Measurements from ENCODE around the gene PACRG.
"Not testable (repeated sequence)": the region's sequence is repeated elsewhere in the genome, so short reads cannot be mapped to it uniquely, and the experiment has no call there.

Gene PACRG

GRCh38 chr6:162952423-162952822, 224.6 kb downstream of the PACRG start:
- no peak for DNase-seq

GRCh38 chr6:162957062-162957461, 229.3 kb downstream of the PACRG start:
- DNase-seq: no peak

GRCh38 chr6:162960679-162961457, 233.1 kb downstream of the PACRG start:
- no peak for DNase-seq

- no peak for DNase-seq
Observed at GRCh38 chr6:162962093-162962492, 234.3 kb downstream of the PACRG start.

- no peak for DNase-seq
Observed at GRCh38 chr6:162963861-162964260, 236.1 kb downstream of the PACRG start.

- DNase-seq: no peak
Observed at GRCh38 chr6:162964488-162965140, 236.8 kb downstream of the PACRG start.

GRCh38 chr6:162965366-162965765, 237.6 kb downstream of the PACRG start:
- DNase-seq: no peak

GRCh38 chr6:162970246-162970645, 242.5 kb downstream of the PACRG start:
- no peak for DNase-seq

GRCh38 chr6:162971356-162971755, 243.6 kb downstream of the PACRG start:
- no peak for DNase-seq

GRCh38 chr6:162973151-162973872, 245.5 kb downstream of the PACRG start:
- no peak for DNase-seq

- DNase-seq: no peak
Observed at GRCh38 chr6:162973980-162974379, 246.2 kb downstream of the PACRG start.

- DNase-seq: no peak
Observed at GRCh38 chr6:162974685-162975084, 246.9 kb downstream of the PACRG start.

GRCh38 chr6:162976141-162976540, 248.4 kb downstream of the PACRG start:
- DNase-seq: no peak

GRCh38 chr6:162983234-162983633, 255.5 kb downstream of the PACRG start:
- DNase-seq: not testable (repeated sequence)

GRCh38 chr6:162998777-162999176, 271.0 kb downstream of the PACRG start:
- no peak for DNase-seq

GRCh38 chr6:162999575-163000285, 272.0 kb downstream of the PACRG start:
- no peak for DNase-seq

- no peak for DNase-seq
Observed at GRCh38 chr6:163001330-163001729, 273.6 kb downstream of the PACRG start.

GRCh38 chr6:163008186-163008585, 280.4 kb downstream of the PACRG start:
- no peak for DNase-seq

- no peak for DNase-seq
Observed at GRCh38 chr6:163008626-163009025, 280.9 kb downstream of the PACRG start.

- DNase-seq: no peak
Observed at GRCh38 chr6:163010145-163010544, 282.4 kb downstream of the PACRG start.

- DNase-seq: no peak
Observed at GRCh38 chr6:163014736-163015135, 287.0 kb downstream of the PACRG start.

- DNase-seq: no peak
Observed at GRCh38 chr6:163017801-163018200, 290.0 kb downstream of the PACRG start.

- no peak for DNase-seq
Observed at GRCh38 chr6:163019926-163020325, 292.2 kb downstream of the PACRG start.
